HG03135 (cell line): ENCODE results near the gene TEAD1.

ENCODE experiments used
- ATAC-seq: cut with Tn5 transposase; IDR thresholded peaks from one replicate; pipeline ENCODE4 v1.9.1; 2021; ENCODE audit warnings: mild to moderate bottlenecking, moderate library complexity; ENCODE audit not compliant: unreplicated experiment

Gene TEAD1

DNA sequence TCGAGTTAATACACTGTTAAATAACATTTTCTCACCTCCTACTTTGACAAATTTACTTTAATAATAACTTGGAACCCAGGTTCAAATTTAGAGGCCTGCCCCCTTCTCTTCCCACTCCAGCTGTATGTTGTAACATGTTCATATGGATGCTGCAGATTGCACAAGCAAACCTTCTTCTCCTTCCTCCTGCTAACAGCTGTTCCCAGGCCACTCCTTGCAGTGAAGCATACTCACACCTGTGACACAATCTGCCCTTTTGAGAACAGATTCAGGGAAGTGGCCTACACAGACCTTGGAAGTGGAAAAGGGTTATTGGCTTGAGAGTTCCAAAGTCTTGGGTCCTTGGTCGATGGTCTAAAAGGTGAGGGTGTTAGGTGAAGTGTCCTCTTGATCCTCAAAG, 131.9 kb downstream of the TEAD1 start:
- no peak for ATAC-seq

GRCh38 chr11:12807621-12808020, 133.4 kb downstream of the TEAD1 start:
- no peak for ATAC-seq

DNA sequence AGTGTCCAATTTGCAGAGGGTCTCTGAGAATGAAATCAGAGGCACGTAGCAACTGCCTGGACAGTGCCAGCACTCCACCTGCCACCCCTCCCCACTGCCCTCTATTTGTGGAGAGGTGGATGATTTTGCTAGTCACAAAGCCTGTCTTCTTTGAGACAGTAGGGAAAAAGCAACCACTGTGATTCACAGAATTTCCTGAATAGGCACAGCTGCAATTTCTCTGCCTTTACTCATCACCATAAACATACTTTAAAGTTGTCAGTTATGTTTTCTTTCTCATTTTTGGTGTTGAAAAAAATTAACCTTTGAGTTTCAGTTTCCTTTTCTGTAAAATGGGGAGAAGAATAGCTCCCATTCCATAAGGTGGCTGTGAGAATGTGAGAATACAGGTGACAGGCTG, 134.3 kb downstream of the TEAD1 start:
- ATAC-seq: no peak

DNA sequence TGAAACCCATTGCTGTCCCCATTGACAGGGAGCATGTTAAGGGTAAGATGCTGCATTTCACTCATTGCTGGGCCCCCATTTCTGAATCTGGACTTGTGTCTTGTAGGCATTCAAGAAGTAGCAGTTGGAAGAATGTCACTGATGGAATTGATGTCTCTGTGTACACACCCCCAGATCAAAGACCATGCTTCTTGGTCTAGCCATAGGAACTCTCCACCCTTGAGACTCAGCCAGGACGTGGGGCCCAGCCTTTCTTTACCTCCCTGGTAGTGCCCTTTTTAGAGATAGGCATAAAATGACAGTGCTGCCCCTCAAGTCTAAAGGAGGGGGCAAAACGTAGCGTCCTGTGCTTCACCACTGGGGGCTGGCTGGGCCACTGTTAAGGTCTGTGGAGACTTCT, 135.1 kb downstream of the TEAD1 start:
- no peak for ATAC-seq

GRCh38 chr11:12809864-12810567, 135.8 kb downstream of the TEAD1 start:
- no peak for ATAC-seq

DNA sequence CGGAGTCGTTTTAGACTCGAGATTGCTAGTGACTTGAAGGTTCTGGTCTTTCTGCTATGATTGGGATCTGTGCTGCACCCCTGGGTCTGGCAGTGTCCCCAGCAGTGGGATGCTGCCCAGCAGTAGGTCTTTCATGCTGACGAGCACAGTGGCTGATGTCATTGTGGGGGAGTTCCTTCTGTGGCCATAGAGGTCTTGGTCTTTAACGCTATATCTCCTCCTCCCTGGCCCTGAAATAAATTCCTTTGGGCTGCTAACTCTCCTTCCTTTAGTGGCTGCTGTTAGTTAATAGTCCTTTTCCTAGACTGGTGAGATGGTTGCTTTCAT, 136.3 kb downstream of the TEAD1 start:
- ATAC-seq: no peak

GRCh38 chr11:12811861-12812260, 137.6 kb downstream of the TEAD1 start:
- ATAC-seq: no peak

GRCh38 chr11:12812849-12813248, 138.6 kb downstream of the TEAD1 start:
- ATAC-seq: no peak

DNA sequence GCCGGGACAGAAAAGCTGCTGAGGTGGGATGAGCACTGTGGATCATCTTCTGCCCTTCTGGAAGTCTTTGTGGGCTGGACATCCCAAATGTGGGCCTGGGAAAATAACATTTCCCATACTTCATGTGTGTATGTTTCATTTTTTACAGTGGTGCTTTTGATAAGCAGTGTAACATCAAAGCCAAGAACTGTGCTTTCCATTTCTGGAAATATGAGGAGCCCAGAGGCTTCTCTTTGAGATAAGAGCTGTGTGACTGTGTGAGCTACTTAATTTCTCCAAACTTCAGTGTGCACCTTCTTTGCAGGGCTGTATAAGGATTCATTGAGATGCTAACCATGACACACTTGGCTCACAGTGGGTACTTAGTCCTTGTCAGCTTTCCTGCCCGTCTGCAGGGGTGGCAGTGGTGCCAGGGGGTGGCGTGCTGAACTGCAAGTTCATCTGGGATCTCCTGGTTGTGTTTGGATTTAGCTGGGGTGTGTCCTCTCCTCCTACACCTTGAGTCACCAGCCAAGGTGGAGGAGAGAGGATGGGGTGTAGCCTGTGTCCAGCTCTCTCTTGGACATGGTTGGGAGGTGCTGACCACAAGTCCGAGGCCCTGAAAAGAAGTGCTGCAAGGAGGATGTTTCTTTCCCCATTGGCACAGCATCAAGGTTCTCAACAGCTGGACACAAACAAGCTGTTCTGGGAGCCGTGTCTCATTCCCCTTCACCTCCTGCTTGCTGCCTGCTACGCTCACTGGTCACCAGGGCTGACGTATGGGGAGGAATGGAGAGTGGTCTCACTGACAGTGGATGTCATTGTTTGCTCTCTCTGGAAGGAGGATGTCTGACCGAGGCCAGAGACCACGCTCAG, 139.4 kb downstream of the TEAD1 start:
- ATAC-seq: no peak

GRCh38 chr11:12815129-12815480, 140.9 kb downstream of the TEAD1 start:
- no peak for ATAC-seq

DNA sequence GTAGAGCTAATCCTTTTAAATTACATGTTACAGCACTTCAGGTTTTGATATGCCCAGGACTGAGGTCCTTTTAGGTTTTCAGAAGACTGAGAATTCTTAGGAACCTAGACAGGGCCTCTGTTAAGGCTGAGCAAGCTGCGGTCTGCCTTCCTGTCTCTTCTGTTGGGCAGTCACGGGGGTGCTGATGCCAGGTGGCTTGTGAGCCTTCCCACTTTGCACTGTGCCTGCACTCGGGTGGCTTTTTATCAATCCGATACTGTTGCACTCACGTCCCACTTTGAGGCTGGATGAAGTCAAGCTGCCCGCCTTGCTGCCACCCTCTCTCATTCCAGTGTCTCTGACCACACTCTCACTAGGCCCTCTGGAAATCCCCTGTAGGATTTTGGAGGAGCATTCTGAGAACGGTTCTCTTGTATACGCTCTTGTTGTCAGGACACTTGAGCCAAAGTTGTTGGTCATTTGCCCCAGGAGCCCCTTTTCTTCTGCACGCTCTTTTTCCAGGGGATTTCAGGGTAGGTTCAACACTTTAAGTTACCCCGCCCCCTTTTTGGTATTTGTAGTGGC, 141.8 kb downstream of the TEAD1 start:
- no peak for ATAC-seq

- ATAC-seq: no peak
Observed at GRCh38 chr11:12817681-12818332, 143.6 kb downstream of the TEAD1 start.

GRCh38 chr11:12818333-12819015, 144.3 kb downstream of the TEAD1 start:
- no peak for ATAC-seq

DNA sequence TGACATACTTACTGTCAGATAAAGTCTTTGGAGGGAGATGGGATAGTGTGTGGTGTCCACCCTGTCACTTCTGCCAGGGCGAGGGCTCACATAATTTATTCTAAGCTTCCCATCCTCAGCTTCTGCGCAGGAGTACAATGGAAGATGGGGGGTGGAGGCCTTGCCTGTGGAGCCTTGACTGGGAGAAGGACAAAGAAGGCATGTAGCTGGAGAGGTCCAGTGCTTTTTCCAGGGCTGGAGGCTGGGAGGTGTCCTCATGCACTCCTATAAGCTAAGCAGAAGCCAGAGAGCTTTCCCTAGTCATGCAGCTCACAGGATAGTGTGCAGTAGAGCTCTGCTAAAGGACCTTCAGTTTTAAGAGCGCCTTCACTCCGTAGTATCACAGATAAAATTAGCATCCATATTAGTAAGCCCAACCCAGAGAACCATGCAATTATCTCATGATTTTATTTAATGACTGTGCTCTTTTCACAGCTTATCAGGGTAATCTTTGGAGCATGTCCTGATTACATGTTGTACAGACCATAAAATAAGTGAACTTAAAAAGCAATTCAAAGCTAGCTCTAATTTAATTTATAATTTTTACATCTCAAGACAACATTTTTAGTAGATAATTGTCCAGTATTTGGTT, 148.3 kb downstream of the TEAD1 start:
- ATAC-seq: no peak

DNA sequence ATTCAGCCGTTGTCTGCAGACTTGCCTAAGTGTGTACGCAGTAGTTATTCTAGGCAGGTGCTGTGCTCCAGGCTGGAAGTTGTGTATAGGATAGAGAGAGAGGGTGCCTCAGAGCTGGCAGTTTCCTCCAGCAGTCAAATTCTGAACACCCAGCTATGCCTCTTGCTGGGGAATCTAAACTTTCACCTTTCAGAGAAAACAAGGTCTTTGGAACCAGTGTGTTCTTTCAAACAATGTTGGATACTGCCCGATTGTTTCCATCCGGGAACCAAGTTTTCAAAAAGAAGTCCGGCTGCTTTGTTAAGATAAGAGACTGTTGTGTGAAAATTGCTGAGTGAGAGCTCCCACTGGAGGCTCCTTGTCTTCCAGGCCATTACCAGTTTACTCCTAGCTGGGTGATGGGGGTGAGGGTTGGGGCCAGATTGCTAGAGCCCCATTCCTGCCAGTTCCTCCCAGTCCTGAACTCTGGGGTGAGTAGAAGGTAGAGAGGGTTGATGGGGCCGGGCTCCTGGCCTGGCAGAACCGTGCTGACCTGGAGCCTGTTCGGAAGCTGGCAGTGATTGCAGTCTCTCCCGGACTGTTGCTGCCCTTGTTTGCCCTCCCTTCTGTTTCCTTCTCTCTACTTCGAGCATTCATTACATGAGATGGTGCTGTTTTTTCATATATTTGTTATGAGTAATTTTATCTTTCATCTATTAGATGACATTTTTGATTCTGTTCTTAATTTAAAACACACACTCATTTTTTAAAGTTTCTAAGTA, 150.2 kb downstream of the TEAD1 start:
- ATAC-seq: no peak

DNA sequence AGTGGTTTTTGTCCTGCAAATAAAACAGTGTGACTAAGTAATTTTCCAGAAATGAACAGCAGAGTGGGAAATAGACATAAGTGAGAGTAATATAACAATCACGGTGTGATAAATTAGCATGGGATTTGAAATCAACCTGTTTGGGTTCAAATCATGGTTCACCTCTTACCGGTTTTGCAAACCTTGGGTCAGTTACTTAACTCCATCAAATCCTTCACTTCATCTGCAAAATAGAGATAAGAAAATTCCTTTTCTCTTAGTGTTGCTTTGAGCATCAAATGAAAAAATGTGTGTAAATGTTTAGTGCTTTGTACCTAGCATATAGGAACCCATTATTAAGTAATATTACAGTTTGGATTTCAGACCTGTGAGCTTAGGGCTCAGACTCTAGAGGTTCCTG, 152.2 kb downstream of the TEAD1 start:
- no peak for ATAC-seq

- ATAC-seq: no peak
Observed at GRCh38 chr11:12827369-12827768, 153.1 kb downstream of the TEAD1 start.

DNA sequence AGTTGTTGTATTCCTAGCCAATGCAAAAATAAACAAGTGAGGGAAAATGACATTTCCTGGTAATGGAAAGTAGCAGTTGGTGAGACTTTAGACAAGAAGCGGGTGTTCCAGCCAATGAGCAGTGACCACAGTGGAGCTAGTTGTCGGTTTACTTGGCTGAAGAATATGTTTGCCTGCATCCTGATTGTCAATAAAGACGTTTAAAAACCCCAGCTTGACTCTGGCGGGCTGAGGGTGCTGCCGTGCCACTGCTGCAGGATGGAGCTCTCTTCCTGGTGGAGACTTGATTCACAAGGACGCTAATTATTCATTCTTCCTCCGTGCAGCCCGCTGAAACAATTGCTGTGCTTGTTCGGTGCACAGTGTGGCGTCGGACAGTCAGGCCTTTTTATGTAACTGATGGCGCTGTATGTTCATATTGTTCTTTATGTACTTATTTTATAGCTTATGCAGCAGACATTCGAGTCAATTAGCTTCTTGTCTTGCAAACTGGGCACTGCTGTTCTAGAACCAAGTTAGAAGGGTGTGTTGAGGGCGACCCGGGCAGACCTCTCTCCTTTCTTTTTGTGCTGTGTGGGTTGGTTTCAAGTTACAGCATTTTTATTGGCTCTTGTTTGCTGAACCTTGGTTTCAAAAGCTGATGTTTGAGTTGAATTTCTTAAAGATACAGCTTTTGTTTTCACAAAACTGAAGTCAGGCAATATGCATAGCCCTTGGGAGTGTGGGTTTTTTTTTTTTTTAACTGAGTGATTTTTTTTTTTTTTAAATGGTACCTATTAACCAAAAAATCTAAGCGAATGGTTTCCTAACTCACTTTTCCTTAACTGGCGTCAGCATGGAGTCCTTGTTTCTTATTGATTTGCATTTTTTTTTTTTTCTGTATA, 153.9 kb downstream of the TEAD1 start:
- ATAC-seq: no peak

DNA sequence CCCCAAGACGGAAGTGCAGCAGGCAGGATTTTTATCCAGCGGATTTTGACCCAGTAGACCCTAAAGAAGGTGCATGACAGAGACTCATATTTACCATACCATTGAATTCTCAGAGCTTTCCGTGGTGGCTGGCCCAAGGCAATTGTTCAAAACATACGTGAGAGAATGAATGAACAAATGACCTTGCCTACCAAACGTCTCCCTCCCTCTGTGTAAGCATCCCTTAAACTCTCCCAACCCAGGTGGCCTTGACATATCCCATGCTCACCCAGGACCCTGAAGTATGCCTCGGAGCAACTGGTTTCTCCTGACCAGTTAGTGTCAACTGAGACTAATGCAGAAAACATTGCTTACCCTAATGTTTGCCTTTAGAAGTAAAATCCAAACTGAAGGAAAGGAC, 154.9 kb downstream of the TEAD1 start:
- ATAC-seq: no peak
